ENCODE data around the gene TAOK1. TPM values are rescaled to one million over a fixed set of nuclear protein-coding genes. Genes with fewer than 3 reads are reported as not detected.

The TAOK1 gene
- total RNA-seq, 1 donor from 2014 or later = 89.1 TPM

DNA sequence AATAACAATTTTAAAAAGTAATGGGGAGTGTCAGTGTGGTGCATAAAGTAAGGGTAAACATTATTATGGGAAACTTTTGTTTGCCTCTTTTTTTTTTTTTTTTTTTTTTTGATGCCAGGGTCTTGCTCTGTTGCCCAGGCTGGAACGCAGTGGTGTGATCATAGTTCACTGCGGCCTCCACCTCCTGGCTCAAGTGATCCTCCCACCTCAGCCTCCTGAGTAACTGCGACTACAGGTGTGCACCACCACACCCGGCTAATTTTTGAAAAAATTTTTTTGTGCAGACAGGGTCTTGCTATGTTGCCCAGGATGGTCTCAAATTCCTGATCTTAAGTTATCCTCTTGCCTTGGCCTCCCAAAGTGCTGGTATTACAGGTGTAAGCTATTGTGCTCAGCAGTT, 10.7 kb downstream of the TAOK1 start:
- TF ChIP-seq, protein P1, sequence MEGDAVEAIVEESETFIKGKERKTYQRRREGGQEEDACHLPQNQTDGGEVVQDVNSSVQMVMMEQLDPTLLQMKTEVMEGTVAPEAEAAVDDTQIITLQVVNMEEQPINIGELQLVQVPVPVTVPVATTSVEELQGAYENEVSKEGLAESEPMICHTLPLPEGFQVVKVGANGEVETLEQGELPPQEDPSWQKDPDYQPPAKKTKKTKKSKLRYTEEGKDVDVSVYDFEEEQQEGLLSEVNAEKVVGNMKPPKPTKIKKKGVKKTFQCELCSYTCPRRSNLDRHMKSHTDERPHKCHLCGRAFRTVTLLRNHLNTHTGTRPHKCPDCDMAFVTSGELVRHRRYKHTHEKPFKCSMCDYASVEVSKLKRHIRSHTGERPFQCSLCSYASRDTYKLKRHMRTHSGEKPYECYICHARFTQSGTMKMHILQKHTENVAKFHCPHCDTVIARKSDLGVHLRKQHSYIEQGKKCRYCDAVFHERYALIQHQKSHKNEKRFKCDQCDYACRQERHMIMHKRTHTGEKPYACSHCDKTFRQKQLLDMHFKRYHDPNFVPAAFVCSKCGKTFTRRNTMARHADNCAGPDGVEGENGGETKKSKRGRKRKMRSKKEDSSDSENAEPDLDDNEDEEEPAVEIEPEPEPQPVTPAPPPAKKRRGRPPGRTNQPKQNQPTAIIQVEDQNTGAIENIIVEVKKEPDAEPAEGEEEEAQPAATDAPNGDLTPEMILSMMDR (IDR thresholded peaks at IDR 0.05; ENCODE audit: unreplicated experiment) = no peak
- peaks cover 6% of the 10 kb centered on the region for H3K4me1 Mint-ChIP-seq (ENCODE audit: low read depth)
- no peak for DNase-seq (ENCODE audit: low spot score, unreplicated experiment)
- H3K4me3 Mint-ChIP-seq (ENCODE audit: low read depth) = no peak overlapping the region
- no peaks in the 10 kb centered on the region for H3K27me3 Mint-ChIP-seq
- peaks cover 13% of the 10 kb centered on the region for H3K36me3 Mint-ChIP-seq (ENCODE audit: insufficient read depth)
- no peak overlapping the region for H3K27ac Mint-ChIP-seq
- H3K9me3 Mint-ChIP-seq (ENCODE audit: low read depth) = peaks cover 3% of the 10 kb centered on the region

DNA sequence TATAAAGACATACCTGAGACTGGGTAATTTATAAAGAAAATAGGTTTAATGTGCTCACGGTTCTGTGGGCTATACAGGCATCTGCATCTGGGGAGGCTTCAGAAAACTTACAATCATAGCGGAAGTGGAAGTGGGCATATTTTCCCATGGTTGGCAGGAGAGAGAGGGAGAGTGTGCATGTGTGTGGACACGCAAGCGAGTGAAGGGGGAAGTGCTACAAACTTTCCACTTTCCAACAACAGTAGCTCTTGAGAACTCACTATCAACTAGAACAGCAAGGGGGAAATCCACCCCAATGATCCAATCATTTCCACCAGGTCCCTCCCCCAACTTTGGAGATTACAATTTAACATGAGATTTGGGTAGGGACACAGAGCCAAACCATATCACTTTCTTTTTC, 11.1 kb downstream of the TAOK1 start:
- H3K9me3 Mint-ChIP-seq (ENCODE audit: low read depth) = peaks cover 3% of the 10 kb centered on the region
- H3K4me1 Mint-ChIP-seq (ENCODE audit: low read depth) = peaks cover 6% of the 10 kb centered on the region
- no peaks in the 10 kb centered on the region for H3K27me3 Mint-ChIP-seq
- H3K27ac Mint-ChIP-seq = no peak overlapping the region
- H3K36me3 Mint-ChIP-seq (ENCODE audit: insufficient read depth) = peaks cover 13% of the 10 kb centered on the region
- TF ChIP-seq, protein P1 (IDR thresholded peaks at IDR 0.05; ENCODE audit: unreplicated experiment) = no peak
- DNase-seq (ENCODE audit: low spot score, unreplicated experiment) = no peak
- no peak overlapping the region for H3K4me3 Mint-ChIP-seq (ENCODE audit: low read depth)

DNA sequence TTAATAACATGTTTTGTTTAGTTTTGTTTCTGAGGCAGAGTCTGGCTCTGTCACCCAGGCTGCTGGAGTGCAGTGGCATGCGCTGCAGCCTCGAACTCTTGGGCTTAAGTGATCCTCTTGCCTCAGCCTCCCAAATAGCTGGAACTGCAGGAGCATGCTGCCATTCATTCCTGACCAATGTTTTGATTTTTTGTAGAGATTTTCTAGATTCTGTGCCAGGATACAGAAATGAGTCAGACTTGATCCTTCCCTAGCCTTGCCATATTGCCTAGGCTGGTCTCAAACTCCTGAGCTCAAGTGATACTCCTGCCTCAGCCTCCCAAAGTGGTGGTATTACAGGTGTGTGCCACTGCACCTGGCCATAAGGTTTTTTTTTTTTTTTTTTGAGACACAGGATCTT, 17.7 kb downstream of the TAOK1 start:
- Mint-ChIP-seq H3K36me3 (ENCODE audit: insufficient read depth) (peaks cover 10% of the 10 kb centered on the region), H3K9me3 (ENCODE audit: low read depth) (no peaks in the 10 kb centered on the region), H3K27me3 (no peaks in the 10 kb centered on the region), H3K4me1 (ENCODE audit: low read depth) (no peaks in the 10 kb centered on the region), H3K27ac (no peak overlapping the region), H3K4me3 (ENCODE audit: low read depth) (no peak overlapping the region)
- TF ChIP-seq, protein P1 (IDR thresholded peaks at IDR 0.05; ENCODE audit: unreplicated experiment) = no peak
- no peak for DNase-seq (ENCODE audit: low spot score, unreplicated experiment)

DNA sequence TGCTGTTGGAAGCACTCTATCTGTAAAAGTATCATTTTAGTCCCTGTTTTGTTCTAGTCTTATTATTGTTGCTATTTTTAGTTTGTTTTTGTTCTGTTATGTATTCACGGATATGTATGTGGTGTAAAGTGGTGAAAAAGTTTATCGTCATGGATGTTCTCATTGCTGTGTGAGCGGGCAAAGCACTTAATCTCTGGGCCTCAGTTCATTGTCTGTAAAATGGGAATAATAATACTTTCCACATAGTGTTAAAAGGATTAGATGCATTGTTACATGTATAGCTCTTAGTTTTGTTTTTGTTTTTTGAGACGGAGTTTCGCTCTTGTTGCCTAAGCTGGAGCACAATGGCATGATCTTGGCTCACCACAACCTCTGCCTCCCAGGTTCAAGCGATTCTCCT, 19.8 kb downstream of the TAOK1 start:
- Mint-ChIP-seq H3K36me3 (ENCODE audit: insufficient read depth) (peaks cover 8% of the 10 kb centered on the region), H3K27ac (no peak overlapping the region), H3K4me1 (ENCODE audit: low read depth) (no peaks in the 10 kb centered on the region), H3K4me3 (ENCODE audit: low read depth) (no peak overlapping the region), H3K27me3 (no peaks in the 10 kb centered on the region), H3K9me3 (ENCODE audit: low read depth) (no peaks in the 10 kb centered on the region)
- TF ChIP-seq, protein P1 (IDR thresholded peaks at IDR 0.05; ENCODE audit: unreplicated experiment) = no peak
- no peak for DNase-seq (ENCODE audit: low spot score, unreplicated experiment)

DNA sequence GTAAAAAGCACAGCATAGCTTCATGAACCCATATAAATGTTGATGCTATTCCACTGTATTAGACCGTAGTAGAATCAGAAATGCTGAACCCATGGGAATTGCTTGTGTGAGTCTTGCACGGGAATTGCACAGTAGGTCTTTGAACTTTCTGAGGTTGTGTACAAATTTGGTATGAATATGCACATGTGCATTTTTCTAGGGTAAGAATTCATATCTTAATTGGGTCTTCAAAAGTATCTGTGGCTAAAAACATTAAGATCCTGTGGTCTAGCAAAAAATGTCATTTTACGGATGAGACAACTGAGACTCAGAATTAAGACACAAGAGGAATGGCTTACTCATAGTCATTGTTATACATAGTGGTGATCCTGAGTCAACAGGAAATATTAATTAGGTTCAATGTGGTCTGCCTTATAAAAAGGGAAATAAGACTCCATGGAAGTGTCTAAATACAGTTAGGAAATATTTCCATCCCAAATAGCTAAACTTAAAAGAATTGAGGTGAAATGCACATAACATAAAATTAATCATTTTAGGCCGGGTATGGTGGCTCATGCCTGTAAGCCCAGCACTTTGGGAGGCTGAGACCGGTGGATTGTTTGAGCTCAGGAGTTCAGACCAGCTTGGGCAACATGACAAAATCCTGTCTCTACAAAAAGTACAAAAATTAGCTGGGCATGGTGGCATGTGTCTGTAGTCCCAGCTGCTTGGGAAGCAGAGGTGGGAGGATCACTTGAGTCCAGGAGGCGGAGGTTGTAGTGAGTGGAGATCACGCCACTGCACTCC, 22.8 kb downstream of the TAOK1 start:
- Mint-ChIP-seq H3K27me3 (no peaks in the 10 kb centered on the region), H3K27ac (no peak overlapping the region), H3K36me3 (ENCODE audit: insufficient read depth) (peaks cover 10% of the 10 kb centered on the region), H3K9me3 (ENCODE audit: low read depth) (no peaks in the 10 kb centered on the region), H3K4me1 (ENCODE audit: low read depth) (peaks cover 1% of the 10 kb centered on the region), H3K4me3 (ENCODE audit: low read depth) (no peak overlapping the region)
- DNase-seq (ENCODE audit: low spot score, unreplicated experiment) = no peak
- TF ChIP-seq, protein P1 (IDR thresholded peaks at IDR 0.05; ENCODE audit: unreplicated experiment) = no peak

Measured in progenitor cell of endocrine pancreas (in vitro differentiated cells).